Gastrocnemius medialis (tissue), 4 donors: ENCODE results near the gene BCL11A.

ENCODE experiments used
- CTCF ChIP-seq, 5 experiments: fragments of 450-650 bp in 3 of 5; fragments of 200-600 bp in 2 of 5; sonication (generic) in 2 of 5; IDR thresholded peaks in 4 of 5; conservative IDR thresholded peaks in 1 of 5; 1 replicate in 4 of 5; 2 replicates in 1 of 5; pipeline ENCODE4 v1.5.1; 2016 to 2019; ENCODE audit warnings: antibody characterized with exemption in 5 of 5, mild to moderate bottlenecking in 3 of 5, moderate library complexity in 3 of 5
- POLR2A ChIP-seq, 2 donors: fragments of 450-650 bp; IDR thresholded peaks; one replicate each; pipeline ENCODE4 v1.6.1; 2017; ENCODE audit warnings: antibody characterized with exemption in 2 of 2, mild to moderate bottlenecking in 2 of 2, moderate library complexity in 2 of 2

DNA sequence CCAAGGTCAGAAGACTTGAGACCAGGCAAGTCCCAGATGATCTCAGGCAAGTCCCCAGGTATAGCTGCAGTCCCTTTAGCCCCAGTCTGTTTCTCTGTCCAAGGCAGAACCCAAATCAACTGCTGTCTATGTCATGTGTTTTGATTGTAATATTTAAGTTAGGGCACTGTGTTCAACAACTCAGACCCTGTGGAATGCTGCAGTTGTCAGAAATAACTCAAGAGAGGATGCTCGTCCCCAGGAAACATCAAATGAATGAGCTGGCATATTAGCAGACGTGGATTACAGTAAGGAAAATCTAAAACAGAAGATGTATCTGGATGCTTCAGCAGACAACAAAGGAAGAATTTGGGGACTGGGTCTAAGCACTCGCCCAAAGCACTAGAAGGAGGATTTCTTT is 70.1 kb downstream of the BCL11A start:
- TF ChIP-seq POLR2A (IDR thresholded peaks at IDR 0.05) (no peak), CTCF (IDR thresholded peaks at IDR 0.05 in 4 of 5, conservative IDR thresholded peaks at IDR 0.05 in 1 of 5) (no peak)
